Neural cell (in vitro differentiated cells): ENCODE measurements around the gene ALKBH6.

Experiments used
- CTCF ChIP-seq: fragments of 450-650 bp; IDR thresholded peaks from 2 replicates; pipeline ENCODE4 v1.5.1; 2014; ENCODE audit warnings: antibody characterized with exemption, mild to moderate bottlenecking, moderate library complexity; ENCODE audit not compliant: poor library complexity, severe bottlenecking
- EP300 ChIP-seq: fragments of 450-650 bp; conservative IDR thresholded peaks from 2 replicates; pipeline ENCODE4 v1.6.1; 2014; ENCODE audit warnings: antibody characterized with exemption, mild to moderate bottlenecking, moderate library complexity; ENCODE audit not compliant: poor library complexity, severe bottlenecking
- EZH2 ChIP-seq: fragments of 200-600, 300-800 bp; shearing (Covaris generic), sonication (generic); IDR thresholded peaks from 2 replicates; pipeline ENCODE4 v1.6.1; 2014; ENCODE audit warnings: antibody characterized with exemption, low read length, borderline replicate concordance, mild to moderate bottlenecking; ENCODE audit not compliant: insufficient read depth, poor library complexity, severe bottlenecking
- MXI1 ChIP-seq: fragments of 450-650 bp; conservative IDR thresholded peaks from 2 replicates; pipeline ENCODE4 v1.6.1; 2014; ENCODE audit warnings: antibody characterized with exemption, mild to moderate bottlenecking; ENCODE audit not compliant: poor library complexity, severe bottlenecking
- POLR2AphosphoS5 ChIP-seq: IDR thresholded peaks from 2 replicates; pipeline ENCODE4 v1.6.1; 2012
- RAD21 ChIP-seq: fragments of 450-650 bp; conservative IDR thresholded peaks from 2 replicates; pipeline ENCODE4 v1.6.1; 2014; ENCODE audit warnings: antibody characterized with exemption, mild to moderate bottlenecking, moderate library complexity
- REST ChIP-seq: IDR thresholded peaks from 2 replicates; pipeline ENCODE4 v1.6.1; 2012; ENCODE audit warnings: borderline replicate concordance
- SMC3 ChIP-seq: fragments of 450-650 bp; conservative IDR thresholded peaks from 2 replicates; pipeline ENCODE4 v1.6.1; 2014; ENCODE audit warnings: antibody characterized with exemption, mild to moderate bottlenecking, moderate library complexity; ENCODE audit not compliant: poor library complexity

- TF ChIP-seq CTCF, result no peak
- no peak for TF ChIP-seq EZH2
- no peak for TF ChIP-seq POLR2AphosphoS5
- no peak for TF ChIP-seq EP300
- TF ChIP-seq MXI1, result no peak
- no peak for TF ChIP-seq REST
- TF ChIP-seq RAD21, result no peak
- no peak for TF ChIP-seq SMC3
Observed at GRCh38 chr19:36041831-36042230, 27.8 kb upstream of the ALKBH6 start.
